Panc1 (cell line): ENCODE data around the gene CUZD1. TPM values are rescaled to one million over a fixed set of nuclear protein-coding genes. Genes with fewer than 3 reads are reported as not detected.

Experiments used
- ATAC-seq: fragments of 200-7000 bp; cut with Tn5 transposase; 2 replicates; pipeline ENCODE4 v1.9.1; 2020; ENCODE audit warnings: mild to moderate bottlenecking, moderate library complexity
- BruUV-seq: library from RNA; stranded (reverse); fragments of 400-500 nt; replicated peaks from 2 replicates; lab custom pipeline; 2021; lab: Mats Ljungman, UMichigan
- CTCF ChIA-PET: fragments of 300-600 bp; sonication (Branson Sonifier 250); formaldehyde crosslinking; loops from one replicate; lab custom pipeline; 2022; ENCODE audit warnings: antibody characterized with exemption; lab: Charles Lee
- POLR2A ChIA-PET: fragments of 300-600 bp; sonication (Branson Sonifier 250); formaldehyde crosslinking; loops from one replicate; lab custom pipeline; 2022; ENCODE audit warnings: antibody characterized with exemption; lab: Charles Lee
- DNase-seq: peaks from one replicate; pipeline ENCODE4 v3.0.0-alpha.2; 2010; ENCODE audit warnings: low read depth, low spot score
- H3K27ac ChIP-seq: 2 replicates; pipeline ENCODE4 v1.5.1; 2011; ENCODE audit warnings: mild to moderate bottlenecking, low read length, inconsistent platforms
- H3K27me3 ChIP-seq: fragments of 200-500 bp; sonication (Bioruptor generic); 2 replicates; pipeline ENCODE4 v1.6.0; 2014; ENCODE audit warnings: low read length, inconsistent platforms; ENCODE audit not compliant: control insufficient read depth, insufficient read depth
- H3K36me3 ChIP-seq: fragments of 200-500 bp; sonication (Bioruptor generic); 2 replicates; pipeline ENCODE4 v1.5.1; 2014; ENCODE audit warnings: inconsistent platforms, mild to moderate bottlenecking, low read length, moderate library complexity; ENCODE audit not compliant: control insufficient read depth, insufficient read depth
- H3K4me1 ChIP-seq: 2 replicates; pipeline ENCODE4 v1.5.1; 2011; ENCODE audit warnings: inconsistent platforms, mild to moderate bottlenecking, low read length, moderate library complexity; ENCODE audit not compliant: control insufficient read depth, insufficient read depth
- H3K4me3 ChIP-seq, 2 experiments: 2 replicates each; pipeline ENCODE4 v1.5.1; 2011 to 2012; ENCODE audit warnings: low read depth in 2 of 2, low read length in 2 of 2, mild to moderate bottlenecking in 2 of 2, inconsistent platforms in 1 of 2, moderate library complexity in 1 of 2
- H3K9me3 ChIP-seq: fragments of 200-500 bp; sonication (Bioruptor generic); 2 replicates; pipeline ENCODE4 v1.5.1; 2014; ENCODE audit warnings: low read depth, mild to moderate bottlenecking, inconsistent platforms, low read length, moderate library complexity; ENCODE audit not compliant: control insufficient read depth, insufficient read depth
- CTCF ChIP-seq: fragments of 450-650 bp; IDR thresholded peaks from 2 replicates; pipeline ENCODE4 v1.5.1; 2017; ENCODE audit warnings: mild to moderate bottlenecking
- POLR2AphosphoS5 ChIP-seq: IDR thresholded peaks from 2 replicates; pipeline ENCODE4 v1.6.1; 2012; ENCODE audit warnings: mild to moderate bottlenecking, low read depth, low read length, moderate library complexity
- REST ChIP-seq, 2 experiments: IDR thresholded peaks; 2 replicates each; pipeline ENCODE4 v1.6.1; 2011 to 2012; ENCODE audit warnings: low read depth in 2 of 2, control low read depth in 1 of 2, low read length in 1 of 2, mild to moderate bottlenecking in 1 of 2, moderate library complexity in 1 of 2; ENCODE audit not compliant: insufficient read depth in 1 of 2
- SIN3A ChIP-seq: IDR thresholded peaks from 2 replicates; pipeline ENCODE4 v1.6.1; 2012; ENCODE audit warnings: low read depth, mild to moderate bottlenecking, low read length, moderate library complexity, borderline replicate concordance; ENCODE audit not compliant: insufficient read depth
- TCF7L2 ChIP-seq: IDR thresholded peaks from 2 replicates; pipeline ENCODE4 v1.6.1; 2011; ENCODE audit warnings: mild to moderate bottlenecking, low read depth, low read length, inconsistent platforms
- in situ Hi-C: cut with HindIII; loops from 2 replicates; pipeline ENCODE4 v1.10.0; 2016; ENCODE audit warnings: low sequenced_read_pairs, low pct_unique_long_range_greater_than_20kb
- intact Hi-C: fragments of 100-400 bp; cut with micrococcal nuclease; formaldehyde crosslinking; loops from one replicate; pipeline ENCODE4 v1.10.0; 2022; ENCODE audit not compliant: unreplicated experiment
- total RNA-seq: library from RNA; stranded (reverse); gene quantifications from one replicate; pipeline ENCODE4 v1.2.1, GENCODE V29; 2021; ENCODE audit not compliant: unreplicated experiment

Gene CUZD1
- total RNA-seq, 1 experiment from 2014 or later = 2.9 TPM

DNA sequence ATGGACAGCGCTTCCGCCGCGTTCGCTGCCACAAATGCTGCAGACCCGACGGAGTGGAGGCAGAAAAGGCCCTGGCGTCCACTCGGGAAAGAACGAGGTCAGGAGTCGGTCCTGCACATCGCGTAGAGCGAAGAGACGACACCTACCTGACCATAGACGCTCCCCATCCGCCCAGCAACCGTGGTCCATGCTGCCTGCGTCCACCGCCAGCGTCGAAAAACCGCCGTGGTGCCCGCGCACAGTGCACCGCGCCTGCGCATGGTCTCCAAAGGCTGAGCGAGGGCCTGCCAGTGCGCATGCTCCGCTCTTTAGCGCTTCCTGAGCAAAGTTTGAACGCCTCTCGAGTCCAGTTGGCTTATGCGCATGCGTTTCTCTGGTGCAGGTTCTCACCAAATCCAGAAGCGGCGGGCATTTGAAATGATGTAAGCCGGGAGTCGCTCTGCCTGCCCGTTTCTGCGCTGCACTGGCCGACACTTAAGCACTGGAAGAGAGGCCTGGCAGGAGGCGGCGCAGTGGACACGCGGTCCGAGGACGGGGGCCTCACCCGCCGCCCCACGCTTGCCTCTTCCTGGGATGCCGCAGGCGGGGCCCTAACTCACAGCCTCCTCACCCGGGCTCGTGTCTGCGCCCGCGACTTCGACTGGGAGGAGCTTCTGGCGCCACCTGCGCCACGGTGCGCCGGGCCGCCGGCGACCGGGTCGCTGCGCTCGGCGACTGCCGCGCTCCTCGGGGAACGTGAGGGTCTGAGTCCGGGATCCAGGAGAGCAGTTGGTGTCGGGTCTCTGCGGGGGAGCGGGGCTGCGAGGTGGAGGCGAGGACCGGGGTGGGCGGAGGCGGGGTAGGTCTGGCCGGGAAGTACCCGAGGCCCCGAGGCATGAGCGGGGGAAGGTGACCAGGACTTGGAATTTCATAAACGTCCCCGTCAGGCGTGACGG lies 33.9 kb upstream of the CUZD1 start, which contains the start of gene FAM24B:
FAM24B (minus strand) TSS at position 243 of the 935 bp plus-strand sequence. CDS start 29,066 bp downstream, outside the sequence.
- intact Hi-C loops = no loop called here
- Histone ChIP-seq H3K9me3 (peaks cover 8% of the 10 kb centered on the region; the same call in 1 of the 2 replicates), H3K4me1 (peaks cover 24% of the 10 kb centered on the region)

More for the DNA sequence above, 33.9 kb upstream of the CUZD1 start, which contains the start of gene FAM24B:
- Histone ChIP-seq H3K27ac (peak within 1 kb of the TSS; percentile 99), H3K36me3 (peaks cover 4% of the 10 kb centered on the region; the same call in 1 of the 2 replicates), H3K27me3 (no peaks in the 10 kb centered on the region), H3K4me3 (peak within 1 kb of the TSS; percentile 97)
- in situ Hi-C loops = no loop called here
- ChIA-PET POLR2A (no interaction called here), CTCF (no interaction called here)
- peak in 1 of 2 experiments; percentile 56; a peak in 1 of 4 replicates for TF ChIP-seq REST (IDR thresholded peaks at IDR 0.05; ENCODE audit: insufficient read depth in 1 of 2, low read depth in 2 of 2, low read length in 1 of 2)
- TF ChIP-seq CTCF = no peak
- TF ChIP-seq POLR2AphosphoS5 = peak; percentile 93
- TF ChIP-seq SIN3A = peak; percentile 95
- no peak; the same call in 1 of the 2 replicates for TF ChIP-seq TCF7L2
- ATAC-seq (peak; percentile 92), DNase-seq (peak; percentile 96)
- no TSS peak for BruUV-seq
